EL (cell line): Measurements from ENCODE around the gene KLK12.

ENCODE experiments used
- DNase-seq: peaks from one replicate; pipeline ENCODE4 v3.0.0-alpha.2; 2016

Gene KLK12

GRCh38 chr19:51034704-51035103 lies at the start of gene KLK12:
TSS of gene KLK12 (minus strand) at chr19:51035002. CDS start at chr19:51034621, 381 bp downstream.
- no peak for DNase-seq

- DNase-seq, result no peak
These were observed 49.7 kb upstream of the KLK12 start for GRCh38 chr19:51084505-51084904.

GRCh38 chr19:51083783-51084182 lies 49.0 kb upstream of the KLK12 start:
- no peak for DNase-seq

GRCh38 chr19:51083181-51083580 lies 48.4 kb upstream of the KLK12 start:
- no peak for DNase-seq

- DNase-seq, result no peak
These were observed 47.8 kb upstream of the KLK12 start, which contains the start of gene KLK14 for GRCh38 chr19:51082611-51083010. TSS of gene KLK14 (minus strand) at chr19:51082887. CDS start at chr19:51082614, 273 bp downstream.

- no peak for DNase-seq
These were observed 46.7 kb upstream of the KLK12 start for GRCh38 chr19:51081476-51081875.

- no peak for DNase-seq
These were observed 44.8 kb upstream of the KLK12 start for GRCh38 chr19:51079481-51080110.

- DNase-seq, result no peak
These were observed 43.9 kb upstream of the KLK12 start for GRCh38 chr19:51078731-51079130.

GRCh38 chr19:51078104-51078503 lies 43.3 kb upstream of the KLK12 start:
- no peak for DNase-seq

GRCh38 chr19:51076631-51077213 lies 41.9 kb upstream of the KLK12 start:
- DNase-seq, result no peak

GRCh38 chr19:51075998-51076397 lies 41.2 kb upstream of the KLK12 start:
- no peak for DNase-seq

GRCh38 chr19:51071095-51071405 lies 36.2 kb upstream of the KLK12 start:
- DNase-seq, result no peak

GRCh38 chr19:51070334-51071094 lies 35.7 kb upstream of the KLK12 start:
- DNase-seq, result no peak

GRCh38 chr19:51066393-51067186 lies 31.8 kb upstream of the KLK12 start:
- no peak for DNase-seq

GRCh38 chr19:51065221-51065960 lies 30.6 kb upstream of the KLK12 start:
- no peak for DNase-seq

- no peak for DNase-seq
These were observed 29.9 kb upstream of the KLK12 start, which contains the start of gene KLK13 for GRCh38 chr19:51064534-51065220. TSS of gene KLK13 (minus strand) at chr19:51065092. CDS start at chr19:51065067, 25 bp downstream.

- DNase-seq, result no peak
These were observed 28.9 kb upstream of the KLK12 start for GRCh38 chr19:51063664-51064063.

GRCh38 chr19:51060973-51061372 lies 26.2 kb upstream of the KLK12 start:
- no peak for DNase-seq

- no peak for DNase-seq
These were observed 25.5 kb upstream of the KLK12 start for GRCh38 chr19:51060336-51060735.

- no peak for DNase-seq
These were observed 24.9 kb upstream of the KLK12 start for GRCh38 chr19:51059715-51060114.

- no peak for DNase-seq
These were observed 21.1 kb upstream of the KLK12 start for GRCh38 chr19:51055866-51056265.

- no peak for DNase-seq
These were observed 12.2 kb upstream of the KLK12 start for GRCh38 chr19:51047031-51047335.
